PFSK-1 (cell line): Measurements from ENCODE around the gene VWA5B2.

Experiments
- FOXP2 ChIP-seq: optimal IDR thresholded peaks from 2 replicates; pipeline ENCODE3; 2011; ENCODE audit warnings: borderline replicate concordance, control low read depth, inconsistent platforms; ENCODE audit not compliant: insufficient read depth; ENCODE audit errors: extremely low read length, extremely low read depth
- POLR2AphosphoS5 ChIP-seq: IDR thresholded peaks from 2 replicates; pipeline ENCODE4 v1.6.1; 2012; ENCODE audit warnings: low read depth, mild to moderate bottlenecking, control low read depth, low read length, moderate library complexity
- REST ChIP-seq, 2 experiments: IDR thresholded peaks; 2 replicates each; pipeline versions ENCODE4 v1.6.1 to v1.8.0; 2011 to 2012; ENCODE audit warnings: low read depth in 2 of 2, low read length in 2 of 2, control low read depth in 1 of 2, inconsistent platforms in 1 of 2, mild to moderate bottlenecking in 1 of 2, moderate library complexity in 1 of 2; ENCODE audit not compliant: insufficient read depth in 1 of 2
- SIN3A ChIP-seq: IDR thresholded peaks from 2 replicates; pipeline ENCODE4 v1.6.1; 2012; ENCODE audit warnings: mild to moderate bottlenecking, low read length, moderate library complexity, borderline replicate concordance; ENCODE audit not compliant: insufficient read depth
- TAF1 ChIP-seq: IDR thresholded peaks from 2 replicates; pipeline ENCODE4 v1.6.1; 2012; ENCODE audit warnings: low read length, control low read depth, borderline replicate concordance; ENCODE audit not compliant: insufficient read depth

Gene VWA5B2

GRCh38 chr3:184235381-184236032 lies 6.1 kb downstream of the VWA5B2 start:
- TF ChIP-seq FOXP2 (no peak), REST (IDR thresholded peaks at IDR 0.05; ENCODE audit: insufficient read depth in 1 of 2, low read depth in 2 of 2, low read length in 2 of 2) (no peak), SIN3A (no peak), TAF1 (no peak), POLR2AphosphoS5 (no peak)

- TF ChIP-seq POLR2AphosphoS5: no peak
- no peak for TF ChIP-seq TAF1
- TF ChIP-seq REST (IDR thresholded peaks at IDR 0.05; ENCODE audit: insufficient read depth in 1 of 2, low read depth in 2 of 2, low read length in 2 of 2): no peak
- no peak for TF ChIP-seq SIN3A
- TF ChIP-seq FOXP2: no peak
These were observed 6.6 kb downstream of the VWA5B2 start for GRCh38 chr3:184236033-184236410.

- TF ChIP-seq TAF1 (no peak), POLR2AphosphoS5 (no peak), FOXP2 (no peak), SIN3A (no peak), REST (IDR thresholded peaks at IDR 0.05; ENCODE audit: insufficient read depth in 1 of 2, low read depth in 2 of 2, low read length in 2 of 2) (no peak)
These were observed 7.3 kb downstream of the VWA5B2 start for GRCh38 chr3:184236636-184237035.

GRCh38 chr3:184237211-184237610 lies 7.8 kb downstream of the VWA5B2 start:
- TF ChIP-seq TAF1 (no peak), FOXP2 (no peak), SIN3A (no peak), REST (IDR thresholded peaks at IDR 0.05; ENCODE audit: insufficient read depth in 1 of 2, low read depth in 2 of 2, low read length in 2 of 2) (no peak), POLR2AphosphoS5 (no peak)

- TF ChIP-seq REST (IDR thresholded peaks at IDR 0.05; ENCODE audit: insufficient read depth in 1 of 2, low read depth in 2 of 2, low read length in 2 of 2) (no peak), POLR2AphosphoS5 (no peak), TAF1 (no peak), SIN3A (no peak), FOXP2 (no peak)
These were observed 8.4 kb downstream of the VWA5B2 start for GRCh38 chr3:184237807-184238206.
